NOMO-1 treated with DMSO at 0.1 percent for 48 hours (cell line): ENCODE data around the gene APOO.
"Not testable (repeated sequence)": the region's sequence is repeated elsewhere in the genome, so short reads cannot be mapped to it uniquely, and the experiment has no call there.

ENCODE experiments used
- DNase-seq: peaks from one replicate; lab custom pipeline; 2025; ENCODE audit not compliant: unreplicated experiment; lab: John Stamatoyannopoulos, UW

Gene APOO

GRCh38 chrX:23861952-23862351 lies 45.8 kb downstream of the APOO start:
- DNase-seq, result not testable (repeated sequence)

GRCh38 chrX:23861215-23861896 lies 46.4 kb downstream of the APOO start:
- DNase-seq, result no peak

- not testable (repeated sequence) for DNase-seq
These were observed 48.5 kb downstream of the APOO start for GRCh38 chrX:23859238-23859637.

GRCh38 chrX:23857935-23858334 lies 49.8 kb downstream of the APOO start:
- DNase-seq, result no peak

GRCh38 chrX:23857363-23857762 lies 50.4 kb downstream of the APOO start:
- DNase-seq, result no peak

- peak; percentile 23 for DNase-seq
These were observed 52.2 kb downstream of the APOO start for GRCh38 chrX:23855569-23855968.

GRCh38 chrX:23854945-23855344 lies 52.8 kb downstream of the APOO start:
- DNase-seq, result peak; percentile 31

- no peak for DNase-seq
These were observed 53.6 kb downstream of the APOO start for GRCh38 chrX:23854122-23854521.

GRCh38 chrX:23851544-23851943 lies 56.2 kb downstream of the APOO start:
- DNase-seq, result peak; percentile 17

- DNase-seq, result no peak
These were observed 58.5 kb downstream of the APOO start for GRCh38 chrX:23849241-23849640.

- no peak for DNase-seq
These were observed 62.4 kb downstream of the APOO start for GRCh38 chrX:23845351-23845817.

GRCh38 chrX:23844502-23845138 lies 63.1 kb downstream of the APOO start:
- peak; percentile 55 for DNase-seq

- DNase-seq, result peak; percentile 10
These were observed 65.8 kb downstream of the APOO start for GRCh38 chrX:23841847-23842522.

- no peak for DNase-seq
These were observed 67.1 kb downstream of the APOO start for GRCh38 chrX:23840674-23841073.

GRCh38 chrX:23838953-23839352 lies 68.8 kb downstream of the APOO start:
- peak; percentile 16 for DNase-seq

GRCh38 chrX:23832721-23833120 lies 75.0 kb downstream of the APOO start:
- DNase-seq, result no peak

- DNase-seq, result no peak
These were observed 78.9 kb downstream of the APOO start for GRCh38 chrX:23828881-23829280.

- no peak for DNase-seq
These were observed 81.1 kb downstream of the APOO start for GRCh38 chrX:23826653-23827052.

GRCh38 chrX:23826216-23826615 lies 81.5 kb downstream of the APOO start:
- DNase-seq, result no peak

GRCh38 chrX:23825675-23826074 lies 82.1 kb downstream of the APOO start:
- peak; percentile 16 for DNase-seq

- DNase-seq, result no peak
These were observed 84.9 kb downstream of the APOO start for GRCh38 chrX:23822841-23823240.

GRCh38 chrX:23822397-23822796 lies 85.3 kb downstream of the APOO start:
- DNase-seq, result no peak
